Liver (tissue), 3 donors: ENCODE measurements around the gene PCDHGA5.

ENCODE experiments used
- FOXA1 ChIP-seq: IDR thresholded peaks from 2 replicates; pipeline ENCODE4 v1.6.1; 2016; ENCODE audit warnings: antibody characterized with exemption
- TF ChIP-seq, protein P1 (sequence below): IDR thresholded peaks from 2 replicates; pipeline ENCODE4 v1.6.1; 2016; ENCODE audit warnings: antibody characterized with exemption
- TF ChIP-seq, protein P2 (sequence below): fragments of 150-350 bp; IDR thresholded peaks from 2 replicates; pipeline ENCODE4 v1.5.1; 2017; ENCODE audit warnings: improper control_type of control experiment, low read depth, low read length; ENCODE audit not compliant: missing input control
- donor health status: healthy.
- donor health status: healthy.

DNA sequence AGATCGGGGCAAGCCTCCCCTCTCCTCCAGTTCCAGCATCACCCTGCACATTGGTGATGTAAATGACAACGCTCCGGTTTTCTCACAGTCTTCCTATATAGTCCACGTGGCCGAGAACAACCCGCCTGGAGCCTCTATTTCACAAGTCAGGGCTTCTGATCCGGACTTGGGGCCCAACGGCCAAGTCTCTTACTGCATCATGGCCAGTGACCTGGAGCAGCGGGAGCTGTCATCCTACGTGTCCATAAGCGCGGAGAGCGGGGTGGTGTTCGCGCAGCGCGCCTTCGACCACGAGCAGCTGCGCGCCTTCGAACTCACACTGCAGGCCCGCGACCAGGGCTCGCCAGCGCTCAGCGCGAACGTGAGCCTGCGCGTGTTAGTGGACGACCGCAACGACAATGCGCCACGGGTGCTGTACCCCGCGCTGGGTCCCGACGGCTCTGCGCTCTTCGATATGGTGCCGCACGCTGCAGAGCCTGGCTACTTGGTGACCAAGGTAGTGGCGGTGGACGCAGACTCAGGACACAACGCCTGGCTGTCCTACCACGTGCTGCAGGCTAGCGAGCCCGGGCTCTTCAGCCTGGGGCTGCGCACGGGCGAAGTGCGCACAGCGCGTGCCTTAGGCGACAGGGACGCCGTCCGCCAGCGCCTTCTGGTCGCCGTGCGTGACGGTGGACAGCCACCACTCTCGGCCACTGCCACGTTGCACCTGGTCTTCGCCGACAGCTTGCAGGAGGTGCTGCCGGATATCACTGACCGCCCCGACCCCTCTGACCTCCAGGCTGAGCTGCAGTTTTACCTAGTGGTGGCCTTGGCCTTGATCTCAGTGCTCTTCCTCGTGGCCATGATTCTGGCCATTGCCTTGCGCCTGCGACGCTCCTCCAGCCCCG lies 25.4 kb downstream of the PCDHGA5 start:
- TF ChIP-seq, protein P1, sequence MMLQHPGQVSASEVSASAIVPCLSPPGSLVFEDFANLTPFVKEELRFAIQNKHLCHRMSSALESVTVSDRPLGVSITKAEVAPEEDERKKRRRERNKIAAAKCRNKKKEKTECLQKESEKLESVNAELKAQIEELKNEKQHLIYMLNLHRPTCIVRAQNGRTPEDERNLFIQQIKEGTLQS = no peak
- TF ChIP-seq FOXA1 = no peak
- TF ChIP-seq, protein P2, sequence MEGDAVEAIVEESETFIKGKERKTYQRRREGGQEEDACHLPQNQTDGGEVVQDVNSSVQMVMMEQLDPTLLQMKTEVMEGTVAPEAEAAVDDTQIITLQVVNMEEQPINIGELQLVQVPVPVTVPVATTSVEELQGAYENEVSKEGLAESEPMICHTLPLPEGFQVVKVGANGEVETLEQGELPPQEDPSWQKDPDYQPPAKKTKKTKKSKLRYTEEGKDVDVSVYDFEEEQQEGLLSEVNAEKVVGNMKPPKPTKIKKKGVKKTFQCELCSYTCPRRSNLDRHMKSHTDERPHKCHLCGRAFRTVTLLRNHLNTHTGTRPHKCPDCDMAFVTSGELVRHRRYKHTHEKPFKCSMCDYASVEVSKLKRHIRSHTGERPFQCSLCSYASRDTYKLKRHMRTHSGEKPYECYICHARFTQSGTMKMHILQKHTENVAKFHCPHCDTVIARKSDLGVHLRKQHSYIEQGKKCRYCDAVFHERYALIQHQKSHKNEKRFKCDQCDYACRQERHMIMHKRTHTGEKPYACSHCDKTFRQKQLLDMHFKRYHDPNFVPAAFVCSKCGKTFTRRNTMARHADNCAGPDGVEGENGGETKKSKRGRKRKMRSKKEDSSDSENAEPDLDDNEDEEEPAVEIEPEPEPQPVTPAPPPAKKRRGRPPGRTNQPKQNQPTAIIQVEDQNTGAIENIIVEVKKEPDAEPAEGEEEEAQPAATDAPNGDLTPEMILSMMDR = no peak
